ENCODE measurements around the gene PKLR.

The PKLR gene

GRCh38 chr1:155321639-155322503, 20.6 kb upstream of the PKLR start:
- no peak for TF ChIP-seq GATA3 (IDR thresholded peaks at IDR 0.05; ENCODE audit: low read depth, low read length)
- no peak for TF ChIP-seq GATA2 (IDR thresholded peaks at IDR 0.05; ENCODE audit: low read depth, low read length)

- TF ChIP-seq GATA2 (IDR thresholded peaks at IDR 0.05; ENCODE audit: low read depth, low read length) = no peak
- no peak for TF ChIP-seq GATA3 (IDR thresholded peaks at IDR 0.05; ENCODE audit: low read depth, low read length)
Observed at GRCh38 chr1:155320661-155321617, 19.7 kb upstream of the PKLR start, which contains the start of gene RUSC1. RUSC1 (plus strand) TSS chr1:155320894; CDS start chr1:155321774, 880 bp downstream.

- TF ChIP-seq GATA2 (IDR thresholded peaks at IDR 0.05; ENCODE audit: low read depth, low read length) (no peak), GATA3 (IDR thresholded peaks at IDR 0.05; ENCODE audit: low read depth, low read length) (no peak)
Observed at GRCh38 chr1:155320252-155320651, 19.0 kb upstream of the PKLR start.

- TF ChIP-seq GATA2 (IDR thresholded peaks at IDR 0.05; ENCODE audit: low read depth, low read length) (no peak), GATA3 (IDR thresholded peaks at IDR 0.05; ENCODE audit: low read depth, low read length) (no peak)
Observed at GRCh38 chr1:155319536-155319935, 18.3 kb upstream of the PKLR start.

GRCh38 chr1:155318082-155318481, 16.8 kb upstream of the PKLR start:
- TF ChIP-seq GATA2 (IDR thresholded peaks at IDR 0.05; ENCODE audit: low read depth, low read length) (no peak), GATA3 (IDR thresholded peaks at IDR 0.05; ENCODE audit: low read depth, low read length) (no peak)

GRCh38 chr1:155316922-155317321, 15.7 kb upstream of the PKLR start:
- TF ChIP-seq GATA2 (IDR thresholded peaks at IDR 0.05; ENCODE audit: low read depth, low read length) = no peak
- TF ChIP-seq GATA3 (IDR thresholded peaks at IDR 0.05; ENCODE audit: low read depth, low read length) = no peak

- TF ChIP-seq GATA3 (IDR thresholded peaks at IDR 0.05; ENCODE audit: low read depth, low read length) (no peak), GATA2 (IDR thresholded peaks at IDR 0.05; ENCODE audit: low read depth, low read length) (no peak)
Observed at GRCh38 chr1:155313261-155313660, 12.0 kb upstream of the PKLR start.

GRCh38 chr1:155309423-155310021, 8.3 kb upstream of the PKLR start:
- TF ChIP-seq GATA2 (IDR thresholded peaks at IDR 0.05; ENCODE audit: low read depth, low read length) = no peak
- no peak for TF ChIP-seq GATA3 (IDR thresholded peaks at IDR 0.05; ENCODE audit: low read depth, low read length)

- TF ChIP-seq GATA2 (IDR thresholded peaks at IDR 0.05; ENCODE audit: low read depth, low read length) = peak; percentile 90
- TF ChIP-seq GATA3 (IDR thresholded peaks at IDR 0.05; ENCODE audit: low read depth, low read length) = no peak
Observed at GRCh38 chr1:155308493-155309422, 7.5 kb upstream of the PKLR start, which contains the start of gene FDPS. FDPS (plus strand) TSS chr1:155308866; CDS start chr1:155309790, 924 bp downstream.

GRCh38 chr1:155307247-155307740, 6.1 kb upstream of the PKLR start:
- no peak for TF ChIP-seq GATA2 (IDR thresholded peaks at IDR 0.05; ENCODE audit: low read depth, low read length)
- no peak for TF ChIP-seq GATA3 (IDR thresholded peaks at IDR 0.05; ENCODE audit: low read depth, low read length)

GRCh38 chr1:155305881-155306391, 4.7 kb upstream of the PKLR start:
- TF ChIP-seq GATA3 (IDR thresholded peaks at IDR 0.05; ENCODE audit: low read depth, low read length) = no peak

GRCh38 chr1:155304558-155305063, 3.4 kb upstream of the PKLR start:
- TF ChIP-seq GATA3 (IDR thresholded peaks at IDR 0.05; ENCODE audit: low read depth, low read length) (no peak), GATA2 (IDR thresholded peaks at IDR 0.05; ENCODE audit: low read depth, low read length) (no peak)
